HepG2 (cell line): Measurements from ENCODE around the gene PIWIL4. TPM values are rescaled to one million over a fixed set of nuclear protein-coding genes. Genes with fewer than 3 reads are reported as not detected.

ENCODE experiments used
- BHLHE40 ChIP-seq: IDR thresholded peaks from 2 replicates; pipeline ENCODE4 v1.6.1; 2011; ENCODE audit warnings: low read length, improper control_type of control experiment
- BORCS8-MEF2B ChIP-seq: sonication (generic); formaldehyde crosslinking; IDR thresholded peaks from 2 replicates; pipeline ENCODE4 v1.8.0; 2022; ENCODE audit warnings: mild to moderate bottlenecking, missing genetic modification reagents
- CTCF ChIP-seq: sonication (generic); formaldehyde crosslinking; IDR thresholded peaks from 2 replicates; pipeline ENCODE4 v1.5.0; 2020; ENCODE audit warnings: mild to moderate bottlenecking, missing genetic modification reagents, moderate library complexity
- DMAP1 ChIP-seq: IDR thresholded peaks from 2 replicates; pipeline ENCODE4 v1.6.1; 2016
- GABPB1 ChIP-seq: IDR thresholded peaks from 2 replicates; pipeline ENCODE4 v1.6.1; 2016; ENCODE audit warnings: mild to moderate bottlenecking, missing genetic modification reagents, moderate library complexity, missing compliant biosample characterization
- HDAC2 ChIP-seq: sonication (generic); formaldehyde crosslinking; IDR thresholded peaks from 2 replicates; pipeline ENCODE4 v1.4.0; 2020; ENCODE audit warnings: missing genetic modification reagents
- KLF15 ChIP-seq: sonication (generic); formaldehyde crosslinking; IDR thresholded peaks from 2 replicates; pipeline ENCODE4 v1.8.1; 2023; ENCODE audit warnings: borderline replicate concordance, mild to moderate bottlenecking, inconsistent platforms, missing genetic modification reagents, mixed read lengths
- KMT2B ChIP-seq: IDR thresholded peaks from 2 replicates; pipeline ENCODE4 v1.6.1; 2016; ENCODE audit warnings: missing genetic modification reagents, missing compliant biosample characterization
- MATR3 ChIP-seq: sonication (generic); formaldehyde crosslinking; IDR thresholded peaks from 2 replicates; pipeline ENCODE4 v1.4.0; 2020; ENCODE audit warnings: missing genetic modification reagents
- MNT ChIP-seq: fragments of 450-650 bp; IDR thresholded peaks from 2 replicates; pipeline ENCODE4 v1.6.1; 2016
- PBX2 ChIP-seq: IDR thresholded peaks from 2 replicates; pipeline ENCODE4 v1.6.1; 2016; ENCODE audit warnings: control low read depth
- PHF8 ChIP-seq: sonication (generic); formaldehyde crosslinking; IDR thresholded peaks from 2 replicates; pipeline ENCODE4 v1.5.0; 2020; ENCODE audit warnings: missing genetic modification reagents
- RNF2 ChIP-seq: fragments of 450-650 bp; conservative IDR thresholded peaks from 2 replicates; pipeline ENCODE4 v1.6.1; 2016; ENCODE audit warnings: low read depth
- SAP130 ChIP-seq: IDR thresholded peaks from 2 replicates; pipeline ENCODE4 v1.6.1; 2016; ENCODE audit warnings: low read depth
- UBTF ChIP-seq: sonication (generic); formaldehyde crosslinking; IDR thresholded peaks from 2 replicates; pipeline ENCODE4 v1.4.0; 2020; ENCODE audit warnings: mild to moderate bottlenecking, missing genetic modification reagents
- ZMAT3 ChIP-seq: sonication (generic); formaldehyde crosslinking; conservative IDR thresholded peaks from 2 replicates; pipeline ENCODE4 v1.7.0; 2021; ENCODE audit warnings: missing genetic modification reagents
- ZNF430 ChIP-seq: sonication (generic); formaldehyde crosslinking; IDR thresholded peaks from 2 replicates; pipeline ENCODE4 v1.9.0; 2021; ENCODE audit warnings: mild to moderate bottlenecking, missing genetic modification reagents
- ZNF660 ChIP-seq: sonication (generic); formaldehyde crosslinking; IDR thresholded peaks from 2 replicates; pipeline ENCODE4 v1.5.1; 2020; ENCODE audit warnings: mild to moderate bottlenecking, low read depth, missing genetic modification reagents, borderline replicate concordance
- ZSCAN25 ChIP-seq: sonication (generic); formaldehyde crosslinking; IDR thresholded peaks from 2 replicates; pipeline ENCODE4 v1.8.0; 2022; ENCODE audit warnings: mild to moderate bottlenecking, missing genetic modification reagents
- polyA plus RNA-seq, 8 experiments: library from polyadenylated mRNA; depleted of rRNA in 3 of 8; stranded (reverse) in 7 of 8; unstranded in 1 of 8; fragments of >200 nt; fragmentation: Illumina TruSeq in 4 of 8; extraction: Trizol in 4 of 8; gene quantifications; 2 replicates each; pipeline versions ENCODE4 v1.2.1 to v1.2.3, GENCODE V29; 2011 to 2016; ENCODE audit warnings: low read depth in 4 of 8, missing spikeins in 1 of 8, mixed read lengths in 1 of 8; ENCODE audit not compliant: insufficient read depth in 1 of 8
- total RNA-seq, 5 experiments: library from RNA; depleted of rRNA; stranded (reverse); fragments of >200 nt; fragmentation: Illumina TruSeq; extraction: Trizol; gene quantifications; 2 replicates each; pipeline ENCODE4 v1.2.3, GENCODE V29; 2016; ENCODE audit warnings: low read depth in 1 of 5

PIWIL4 gene
- total and polyA plus RNA-seq, 2 of the 13 experiments (the other 11 are each of a cell fraction or from before 2014, with no cell fraction given), result 0.08 TPM; not detected in 1

GRCh38 chr11:94543695-94544645 is 23.2 kb upstream of the PIWIL4 start, which contains the start of gene FUT4 (continued):
- no peak for TF ChIP-seq KLF15 (CRISPR knock-in tag)
- no peak for TF ChIP-seq PBX2 (CRISPR knock-in tag)
- TF ChIP-seq ZMAT3 (CRISPR knock-in tag), result 0 out of 2 replicates have a peak, but pooled peaks have one; percentile 36
- TF ChIP-seq MATR3 (CRISPR knock-in tag), result no peak
- TF ChIP-seq ZNF430 (CRISPR knock-in tag), result peak; percentile 65; the same call in 1 of the 2 replicates
- 0 out of 2 replicates have a peak, but pooled peaks have one; percentile 10 for TF ChIP-seq BHLHE40
- TF ChIP-seq ZNF660 (CRISPR knock-in tag), result no peak
- 0 out of 2 replicates have a peak, but pooled peaks have one; percentile 7 for TF ChIP-seq SAP130 (CRISPR knock-in tag)
- peak; percentile 34; the same call in 1 of the 2 replicates for TF ChIP-seq HDAC2 (CRISPR knock-in tag)
- TF ChIP-seq GABPB1 (CRISPR knock-in tag), result peak; percentile 82
- TF ChIP-seq CTCF (CRISPR knock-in tag), result peak; percentile 28; the same call in 1 of the 2 replicates
- TF ChIP-seq MNT, result no peak
- TF ChIP-seq PHF8, result peak; percentile 88
- TF ChIP-seq DMAP1 (CRISPR knock-in tag), result peak; percentile 54; the same call in 1 of the 2 replicates
- TF ChIP-seq UBTF, result peak; percentile 88
- 0 out of 2 replicates have a peak, but pooled peaks have one; percentile 51 for TF ChIP-seq RNF2
- TF ChIP-seq KMT2B (CRISPR knock-in tag), result peak; percentile 18; the same call in 1 of the 2 replicates
- TF ChIP-seq ZSCAN25 (CRISPR knock-in tag), result no peak
- TF ChIP-seq BORCS8-MEF2B, result peak; percentile 57; the same call in 1 of the 2 replicates
